Mesothelial cell of epicardium (in vitro differentiated cells): ENCODE results near the gene CTBP1. TPM values are rescaled to one million over a fixed set of nuclear protein-coding genes. Genes with fewer than 3 reads are reported as not detected.

Source experiments
- DNase-seq, 2 experiments: peaks; one replicate each; pipeline ENCODE4 v3.0.0; 2021; ENCODE audit warnings: low spot score in 2 of 2; ENCODE audit not compliant: unreplicated experiment in 2 of 2
- H3K27ac Mint-ChIP-seq: 2 replicates; pipeline ENCODE4 v1.8.0; 2021; ENCODE audit warnings: mixed read lengths
- H3K27me3 Mint-ChIP-seq: 2 replicates; pipeline ENCODE4 v1.8.0; 2021; ENCODE audit warnings: low read depth, mixed read lengths
- H3K36me3 Mint-ChIP-seq: 2 replicates; pipeline ENCODE4 v1.8.0; 2021; ENCODE audit warnings: mixed read lengths
- H3K4me1 Mint-ChIP-seq: 2 replicates; pipeline ENCODE4 v1.8.0; 2021; ENCODE audit warnings: mixed read lengths
- H3K4me3 Mint-ChIP-seq: 2 replicates; pipeline ENCODE4 v1.8.0; 2021; ENCODE audit warnings: mild to moderate bottlenecking, moderate library complexity, mixed read lengths
- H3K9me3 Mint-ChIP-seq: 2 replicates; pipeline ENCODE4 v1.8.0; 2021; ENCODE audit warnings: mixed read lengths
- CTCF ChIP-seq: fragments of 200-600 bp; sonication (generic); IDR thresholded peaks from one replicate; pipeline ENCODE4 v1.5.0; 2021; ENCODE audit warnings: antibody characterized with exemption; ENCODE audit not compliant: unreplicated experiment
- total RNA-seq: library from RNA; stranded (reverse); gene quantifications from 3 replicates; pipeline ENCODE4 v1.2.1, GENCODE V29; 2021

CTBP1 gene
- total RNA-seq, 1 donor from 2014 or later: 194 TPM

- Mint-ChIP-seq H3K27me3 (no peaks in the 10 kb centered on the region), H3K4me1 (peaks cover 5% of the 10 kb centered on the region), H3K36me3 (peaks cover 47% of the 10 kb centered on the region), H3K9me3 (peaks cover 46% of the 10 kb centered on the region), H3K27ac (no peak overlapping the region), H3K4me3 (peak overlapping the region; percentile 73)
- TF ChIP-seq CTCF: no peak
- no peak for DNase-seq
These were observed 2.8 kb upstream of the CTBP1 start for GRCh38 chr4:1251773-1252066.

GRCh38 chr4:1250921-1251772 lies 2.2 kb upstream of the CTBP1 start:
- no peak for DNase-seq
- H3K27me3 Mint-ChIP-seq: no peaks in the 10 kb centered on the region
- TF ChIP-seq CTCF: no peak
- H3K4me3 Mint-ChIP-seq: peak overlapping the region; percentile 73
- H3K9me3 Mint-ChIP-seq: peaks cover 40% of the 10 kb centered on the region
- H3K4me1 Mint-ChIP-seq: peaks cover 11% of the 10 kb centered on the region
- H3K27ac Mint-ChIP-seq: no peak overlapping the region
- H3K36me3 Mint-ChIP-seq: peaks cover 47% of the 10 kb centered on the region

GRCh38 chr4:1250527-1250812 lies 1.5 kb upstream of the CTBP1 start:
- no peak for DNase-seq
- Mint-ChIP-seq H3K9me3 (peaks cover 33% of the 10 kb centered on the region), H3K27ac (no peak overlapping the region), H3K27me3 (no peaks in the 10 kb centered on the region), H3K4me3 (peak overlapping the region; percentile 73), H3K4me1 (peaks cover 17% of the 10 kb centered on the region), H3K36me3 (peaks cover 47% of the 10 kb centered on the region)
- TF ChIP-seq CTCF: no peak

- no peak for TF ChIP-seq CTCF
- DNase-seq: no peak
- Mint-ChIP-seq H3K27ac (peak overlapping the region; percentile 90), H3K36me3 (peaks cover 47% of the 10 kb centered on the region), H3K4me1 (peaks cover 22% of the 10 kb centered on the region), H3K4me3 (peak overlapping the region; percentile 73), H3K9me3 (peaks cover 29% of the 10 kb centered on the region), H3K27me3 (no peaks in the 10 kb centered on the region)
These were observed 999 bp upstream of the CTBP1 start for GRCh38 chr4:1249731-1250526.

GRCh38 chr4:1249148-1249730 lies 309 bp upstream of the CTBP1 start:
- Mint-ChIP-seq H3K4me3 (peak overlapping the region; percentile 73), H3K36me3 (peaks cover 40% of the 10 kb centered on the region), H3K4me1 (peaks cover 27% of the 10 kb centered on the region), H3K27ac (peak overlapping the region; percentile 90), H3K9me3 (peaks cover 22% of the 10 kb centered on the region), H3K27me3 (no peaks in the 10 kb centered on the region)
- TF ChIP-seq CTCF: no peak
- DNase-seq: peak; percentile 81 to 84
